Measurements from ENCODE around the gene LRRK1.

- no peak for TF ChIP-seq EZH2 (IDR thresholded peaks at IDR 0.05; ENCODE audit: low read length, unreplicated experiment)
- no peak for TF ChIP-seq CTCF (conservative IDR thresholded peaks at IDR 0.05; ENCODE audit: low read depth, low read length)
- TF ChIP-seq EZH2phosphoT487 (IDR thresholded peaks at IDR 0.05; ENCODE audit: borderline replicate concordance, low read length), result no peak
Measured at GRCh38 chr15:100898661-100899462, 20.3 kb upstream of the LRRK1 start.
